Fibroblast of skin of abdomen (primary cell): ENCODE measurements around the gene SNRNP48.

Experiments used
- DNase-seq: peaks from one replicate; pipeline ENCODE4 v3.0.0-alpha.2; 2013

Gene SNRNP48

DNA sequence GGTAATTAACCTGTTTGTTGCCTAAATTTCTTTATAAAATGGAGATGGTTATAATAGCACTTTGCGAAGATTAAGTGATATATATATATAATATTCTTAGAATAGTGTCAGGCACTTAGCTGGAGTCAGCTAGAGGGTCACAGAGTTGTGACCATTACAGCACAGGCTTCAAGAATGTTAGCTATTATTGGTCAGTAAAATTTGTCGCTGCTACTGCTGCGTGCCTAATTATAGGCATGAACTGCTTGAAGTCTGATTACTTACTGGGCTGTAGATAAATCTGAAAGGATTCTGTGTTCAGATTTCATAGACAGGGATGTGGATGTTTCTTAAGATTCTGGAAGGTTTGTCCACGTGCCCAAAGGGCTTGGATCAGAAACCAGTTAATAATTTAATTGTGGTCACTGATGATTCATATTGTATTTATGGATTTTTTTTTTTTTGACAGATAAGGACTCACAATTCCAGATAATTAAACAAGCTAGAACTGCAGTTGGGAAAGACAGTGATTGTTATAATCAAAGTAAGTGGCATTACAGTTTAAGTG, 4.7 kb downstream of the SNRNP48 start:
- DNase-seq: no peak

DNA sequence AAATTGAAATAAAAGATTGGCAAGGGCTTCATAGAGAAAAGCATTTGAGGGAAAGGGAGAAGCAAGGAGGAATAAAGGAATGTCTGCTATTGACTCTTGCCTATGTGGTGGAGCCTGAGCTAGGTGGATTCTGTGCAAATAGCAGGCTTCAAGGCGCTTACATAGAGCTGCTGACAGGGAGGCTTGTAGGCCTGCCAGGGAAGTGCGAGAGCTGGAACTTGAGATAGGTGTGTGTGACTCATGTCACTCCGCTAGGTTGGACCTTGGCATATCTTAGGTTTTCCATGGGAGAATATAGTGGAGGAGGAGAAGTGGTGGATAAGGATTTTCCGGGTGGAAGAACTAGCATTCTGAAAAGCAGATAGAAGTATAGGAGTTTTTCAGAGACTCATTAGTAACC, 14.0 kb downstream of the SNRNP48 start:
- DNase-seq: no peak

DNA sequence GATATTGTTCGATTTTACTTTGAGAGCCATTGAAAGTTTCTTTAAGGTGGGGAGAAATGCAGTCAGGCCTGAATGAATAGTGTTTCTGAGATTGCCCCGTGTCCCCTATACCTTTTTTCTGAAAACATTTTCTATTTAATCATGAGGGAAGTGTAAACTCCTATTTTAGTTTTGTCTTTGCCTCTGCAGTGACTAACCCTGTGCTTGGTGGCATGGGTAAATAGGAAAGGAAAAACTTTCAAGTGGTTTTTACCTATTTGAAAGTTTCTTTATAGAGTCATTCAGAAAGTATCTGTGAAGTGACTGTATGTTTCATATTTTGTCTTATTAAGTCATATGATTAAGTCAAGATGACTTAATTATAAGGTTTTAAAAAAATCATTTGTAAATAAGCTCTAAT, 14.5 kb downstream of the SNRNP48 start:
- no peak for DNase-seq

DNA sequence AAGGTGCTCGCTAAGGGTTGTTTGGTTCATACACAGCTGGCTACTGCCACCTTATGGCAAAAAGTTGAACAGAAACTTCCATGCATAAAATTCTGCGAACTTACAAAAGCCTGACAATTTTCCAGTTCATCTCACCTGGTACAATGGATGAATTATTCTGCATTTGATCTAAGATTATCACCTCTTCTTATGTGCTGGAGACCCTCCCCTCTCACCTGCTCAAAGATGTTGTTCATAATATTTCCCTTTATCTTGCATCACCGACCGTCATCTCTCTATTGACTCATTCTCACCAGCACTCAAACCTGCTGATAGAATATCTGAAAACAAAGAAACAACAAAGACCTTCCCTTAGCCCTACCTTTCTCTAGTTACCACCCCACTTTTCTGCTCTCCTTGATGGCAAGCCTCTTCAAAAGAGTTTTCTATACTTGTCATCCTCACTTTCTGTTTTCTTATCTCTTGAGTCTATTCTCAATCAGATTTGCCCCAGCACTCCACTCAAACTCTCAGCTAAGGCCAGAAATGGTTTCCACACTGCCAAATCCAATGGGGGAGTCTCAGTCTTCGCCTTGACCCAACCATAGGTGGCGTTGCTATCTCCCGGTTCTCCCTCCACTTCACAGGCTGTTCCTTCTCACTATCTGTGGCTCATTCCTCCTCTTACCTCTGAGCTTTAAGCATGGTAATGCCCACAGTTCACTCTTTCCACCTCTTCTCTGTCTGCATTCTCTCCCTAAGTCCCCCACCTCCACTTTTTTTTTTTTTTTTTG, 25.8 kb downstream of the SNRNP48 start:
- DNase-seq: peak; percentile 51

DNA sequence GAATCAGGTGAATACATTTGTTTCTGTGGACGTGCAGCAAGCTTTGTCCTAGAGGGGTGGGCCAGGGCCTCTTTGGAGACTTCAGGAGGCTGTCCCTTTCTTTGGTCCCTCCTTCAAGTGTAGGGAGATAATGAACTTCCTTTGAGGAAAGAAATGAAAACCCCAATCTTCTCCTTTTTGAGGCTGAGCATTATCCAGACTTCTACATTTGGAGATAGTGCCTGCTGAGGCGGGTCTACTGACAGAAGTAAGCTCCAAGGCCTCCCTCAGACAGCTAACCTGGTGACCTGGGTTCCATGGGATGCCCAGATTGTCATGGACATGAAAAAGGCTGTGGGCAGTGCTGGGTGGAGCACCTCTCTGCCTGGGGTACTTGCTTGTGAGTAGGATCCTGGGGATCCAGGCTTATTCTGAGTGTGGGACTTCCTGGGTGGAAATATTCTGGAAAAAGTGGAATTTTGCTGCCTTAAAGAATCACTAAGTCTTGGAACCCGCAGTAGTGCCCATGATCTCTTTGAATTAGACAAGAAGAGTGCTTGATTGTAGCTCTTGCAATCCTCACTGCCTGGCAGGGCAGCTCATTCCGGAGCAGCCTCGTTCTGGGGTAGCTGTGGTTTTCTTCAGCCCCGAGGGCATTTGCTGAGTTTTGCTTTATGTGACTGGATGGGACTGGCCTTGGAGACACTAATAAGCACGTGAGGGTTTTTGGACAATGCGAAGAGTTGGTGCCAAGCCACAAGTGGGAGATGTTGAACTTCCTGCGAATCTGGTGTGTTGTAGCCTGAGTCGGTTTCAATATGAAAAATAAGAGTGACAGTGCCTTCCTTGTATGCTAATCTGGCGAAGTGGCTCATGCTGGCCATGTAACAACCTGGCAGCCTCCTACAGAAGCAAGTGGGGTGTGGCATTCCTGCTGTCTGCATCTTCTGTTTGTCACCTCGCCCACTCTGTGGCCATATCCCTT, 28.1 kb downstream of the SNRNP48 start:
- DNase-seq: peak; percentile 29

DNA sequence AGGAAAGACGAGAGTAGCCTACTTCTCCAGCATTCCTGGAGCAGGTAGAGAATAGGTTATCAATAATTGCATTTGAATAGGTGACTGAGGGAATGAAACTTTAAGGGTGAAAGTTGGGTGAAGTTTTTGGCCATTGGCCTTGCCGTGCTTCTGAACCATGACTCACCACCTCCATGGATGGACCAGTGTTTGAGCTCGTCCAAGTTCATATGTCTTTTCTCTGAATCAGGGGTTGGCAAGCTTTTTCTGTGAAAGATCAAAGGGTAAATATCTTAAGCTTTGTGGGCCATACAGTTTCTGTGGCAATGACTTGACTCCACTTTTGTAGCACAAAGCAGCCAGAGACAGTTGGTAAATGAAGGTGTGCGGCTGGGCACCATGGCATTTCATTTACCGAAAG, 31.8 kb downstream of the SNRNP48 start:
- no peak for DNase-seq

DNA sequence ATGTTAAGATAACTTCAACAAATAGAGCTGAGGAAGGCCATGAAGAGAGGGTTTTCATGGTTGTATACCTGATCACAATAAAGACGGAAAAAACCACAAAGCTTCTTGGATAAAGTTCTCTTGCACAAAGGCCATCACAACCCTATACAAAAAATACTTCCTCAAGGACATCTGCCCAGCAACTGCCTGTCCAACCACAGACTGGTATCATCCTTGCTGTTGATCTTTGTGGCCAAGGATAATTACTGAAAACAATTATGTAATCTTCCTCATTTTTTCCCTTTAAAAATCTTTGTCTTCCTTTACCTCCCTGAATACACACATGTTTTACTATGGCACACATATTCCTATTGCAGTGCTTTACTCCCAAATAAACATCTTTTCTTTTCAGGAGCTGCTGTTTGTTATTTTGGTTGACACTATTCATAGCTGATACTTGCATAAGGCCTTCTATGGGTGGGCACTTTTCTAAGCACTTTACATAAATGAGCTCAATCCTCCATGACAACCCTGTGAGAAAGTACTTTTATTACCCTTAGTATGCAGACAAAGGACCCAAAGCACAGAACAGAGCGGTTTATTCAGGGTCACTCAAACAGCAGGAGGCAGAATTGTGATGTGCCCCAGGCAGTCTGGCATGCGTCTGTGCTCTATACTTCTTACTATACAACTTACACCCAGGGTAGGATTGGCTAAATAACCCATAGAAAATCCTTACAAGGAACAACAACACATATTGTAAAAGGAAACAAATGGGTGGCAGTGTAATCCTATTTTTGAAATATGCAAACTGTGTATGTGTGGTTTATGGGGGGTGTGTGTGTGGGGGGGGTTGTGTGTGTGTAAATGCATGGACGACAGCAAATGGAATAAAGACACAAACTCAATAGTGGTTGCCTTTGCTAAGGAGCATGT, 35.1 kb downstream of the SNRNP48 start:
- no peak for DNase-seq

DNA sequence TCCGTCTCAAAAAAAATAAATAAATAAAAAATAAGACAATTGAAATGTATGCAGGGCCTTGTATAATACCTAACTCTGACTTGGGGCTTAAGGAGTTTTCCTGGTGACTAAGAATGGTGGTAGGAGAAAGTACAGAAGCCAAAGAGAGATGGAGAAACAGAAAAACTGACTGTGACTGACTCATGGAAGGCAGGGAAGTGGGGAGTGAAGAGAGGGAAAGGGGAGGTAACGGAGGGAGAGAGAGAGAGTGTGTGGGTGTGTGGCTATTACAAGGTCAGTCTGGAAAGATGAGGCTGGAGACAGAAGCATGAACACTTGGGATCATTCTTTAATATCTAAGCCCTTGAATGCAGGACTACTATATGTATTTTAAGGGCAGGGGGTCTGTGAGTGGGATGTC, 38.5 kb downstream of the SNRNP48 start:
- DNase-seq: peak; percentile 27

DNA sequence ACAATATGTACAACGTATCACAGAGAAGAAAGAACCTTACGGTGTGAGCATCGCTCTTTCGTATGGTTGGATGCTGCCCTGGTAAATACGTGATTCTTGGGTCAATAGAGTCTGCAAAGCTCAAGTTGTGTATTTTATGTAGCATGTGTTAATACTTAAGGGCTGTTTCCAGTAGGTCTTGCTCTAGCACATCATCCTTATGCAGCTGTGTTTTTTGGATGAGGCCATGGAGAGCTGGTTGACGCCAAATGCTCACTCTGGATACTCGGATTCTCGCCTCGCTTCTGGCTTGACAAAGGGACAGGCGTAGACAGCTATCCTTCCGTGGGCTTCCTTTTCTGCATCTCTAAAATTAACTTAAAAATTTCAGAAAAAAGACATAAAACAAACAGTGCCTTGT, 38.9 kb downstream of the SNRNP48 start:
- no peak for DNase-seq

DNA sequence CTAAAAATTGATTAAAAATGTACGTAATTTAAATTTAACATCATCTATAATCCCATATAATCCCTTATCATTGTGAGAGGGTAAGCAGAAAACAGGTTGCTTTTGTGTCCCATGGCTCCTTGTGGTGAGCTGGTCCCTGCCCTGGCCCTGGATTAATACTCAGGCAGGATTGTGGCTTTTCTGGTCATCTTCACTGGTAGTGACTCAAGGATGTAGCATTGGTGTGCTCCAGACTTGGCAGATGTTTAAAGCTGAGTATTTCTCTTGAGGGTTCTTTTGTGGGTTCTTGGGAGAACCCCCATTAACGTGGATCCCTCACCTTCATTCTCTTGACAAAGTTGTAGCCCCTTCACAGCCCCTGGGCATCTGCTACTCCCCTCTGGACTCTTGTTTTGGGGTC, 39.3 kb downstream of the SNRNP48 start:
- no peak for DNase-seq

DNA sequence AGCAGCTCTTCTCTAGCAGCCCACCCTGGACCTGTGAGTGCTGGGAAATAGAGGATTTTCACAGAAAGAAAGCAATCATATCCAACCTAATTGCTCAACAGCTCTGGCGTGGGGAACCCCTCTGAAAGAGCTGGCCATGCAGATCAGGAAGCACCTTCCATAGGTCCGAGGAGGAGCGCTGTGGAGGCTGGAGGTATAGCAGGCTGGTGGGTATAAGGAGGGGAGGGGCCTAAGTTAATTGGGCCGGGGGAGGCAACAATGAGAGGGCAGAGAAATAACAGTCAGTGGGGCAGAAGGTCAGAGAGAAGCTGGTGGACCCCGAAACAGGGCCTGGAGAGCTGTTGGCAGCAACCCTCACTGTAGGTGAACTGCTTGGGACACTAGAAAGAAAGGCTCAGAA, 40.8 kb downstream of the SNRNP48 start:
- no peak for DNase-seq

DNA sequence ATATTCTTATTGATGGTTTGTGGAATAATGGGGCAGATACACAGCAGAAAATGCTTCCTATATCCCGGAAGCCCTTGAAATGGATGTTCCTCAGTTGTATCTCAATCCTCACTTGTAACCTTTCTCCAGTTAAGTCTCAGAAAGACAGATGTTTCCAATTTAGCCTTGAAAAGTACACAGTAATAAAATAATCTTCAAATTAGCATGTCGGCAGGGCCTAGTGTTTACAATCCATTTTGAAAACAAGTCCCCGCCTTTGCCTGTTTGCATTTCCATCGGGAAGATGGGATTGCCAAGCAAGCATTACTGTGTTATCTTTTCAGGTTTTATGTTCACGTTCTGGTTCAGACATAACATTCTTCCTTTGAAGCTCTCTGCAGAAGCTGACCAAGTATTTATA, 41.5 kb downstream of the SNRNP48 start:
- DNase-seq: no peak

DNA sequence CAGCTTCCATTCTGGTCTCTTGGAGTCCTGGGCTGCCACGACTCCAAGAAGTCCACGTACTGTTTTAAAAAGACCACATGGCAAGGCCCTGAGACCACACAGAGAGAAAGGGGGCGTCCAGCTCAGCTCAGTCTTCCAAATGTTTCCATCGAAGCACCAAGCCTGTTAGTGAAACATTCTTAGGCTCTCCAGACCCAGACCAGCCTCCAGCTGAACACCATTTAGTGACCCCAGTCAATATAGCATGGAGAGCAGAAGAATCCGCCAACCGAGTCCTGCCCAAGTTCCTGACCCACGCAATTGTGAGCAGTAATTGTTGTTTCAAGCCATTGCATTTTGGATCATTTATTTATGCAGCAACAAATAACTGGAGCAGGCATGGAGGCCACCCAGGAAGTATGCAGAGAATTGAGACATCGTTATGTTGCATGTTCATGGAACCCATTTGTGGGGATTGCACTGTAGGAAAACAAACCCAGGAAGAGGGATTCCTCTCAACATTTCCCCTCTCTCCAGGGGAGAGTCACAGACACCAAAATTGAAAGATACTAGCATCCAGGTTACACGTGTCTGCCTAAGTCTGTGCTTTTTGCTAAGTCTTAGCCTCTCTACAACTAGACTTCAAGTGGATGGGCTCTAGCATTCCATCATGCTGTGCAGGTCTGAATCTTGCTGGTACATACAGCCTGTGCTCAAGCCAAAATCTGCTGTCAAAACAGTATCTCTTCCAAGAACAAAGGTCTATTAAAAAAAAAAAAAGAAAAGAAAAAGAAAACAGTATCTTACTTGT, 42.7 kb downstream of the SNRNP48 start:
- DNase-seq: no peak

DNA sequence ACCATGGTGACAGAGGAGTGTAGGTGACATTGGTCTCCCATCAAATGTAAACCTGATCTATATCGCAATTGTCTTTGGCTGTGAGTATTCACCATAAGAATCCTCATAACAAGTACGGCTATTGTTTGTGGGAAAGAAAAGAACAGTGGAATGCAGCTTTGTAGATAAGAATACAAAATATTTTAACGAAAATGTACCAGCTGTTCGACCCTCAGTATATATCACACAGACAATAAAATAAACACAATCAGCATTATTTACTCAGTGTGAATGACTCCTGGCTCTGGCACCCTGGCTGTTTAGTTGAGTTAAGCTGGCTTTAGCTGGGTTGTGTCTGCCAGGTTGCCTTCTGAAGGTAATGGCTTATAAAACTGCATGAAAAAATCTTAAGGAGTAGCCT, 43.4 kb downstream of the SNRNP48 start:
- no peak for DNase-seq

DNA sequence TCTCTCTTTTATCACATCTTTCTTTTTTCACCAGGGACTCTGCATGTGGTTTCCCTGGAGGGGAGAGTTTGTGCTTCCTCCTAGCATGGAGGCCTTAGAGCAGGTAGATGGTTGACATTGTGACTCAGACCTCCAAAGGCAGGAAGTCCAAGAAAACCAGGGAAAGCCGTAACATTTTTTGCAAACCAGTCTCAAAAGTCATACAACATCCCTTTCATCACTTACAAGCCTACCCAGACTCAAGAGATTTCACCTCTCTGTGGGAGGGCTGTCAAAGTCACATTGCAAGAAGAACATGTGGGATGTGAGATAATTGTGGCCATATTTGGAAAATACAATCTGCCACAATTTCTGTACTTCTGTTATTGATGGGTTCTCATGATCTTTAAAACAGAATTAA, 46.2 kb downstream of the SNRNP48 start:
- DNase-seq: peak; percentile 40

DNA sequence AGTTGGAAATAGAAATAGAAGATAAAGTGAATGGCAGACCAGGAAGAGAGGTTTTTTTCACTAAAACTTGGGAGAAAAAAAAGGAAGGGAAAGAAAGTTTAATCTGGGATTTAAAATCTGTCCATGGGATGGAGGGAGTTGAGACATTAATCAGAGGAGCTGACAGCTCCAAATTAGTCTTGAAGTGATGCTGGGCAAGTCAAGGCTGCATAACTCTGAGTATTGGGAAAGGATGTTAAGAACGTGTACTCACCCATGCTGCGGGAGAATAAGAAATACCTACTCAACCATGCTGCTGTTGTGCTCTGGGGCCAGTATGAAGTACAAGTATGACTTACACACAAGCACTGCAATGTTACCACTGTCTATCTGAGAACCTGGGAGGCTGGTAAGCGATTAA, 47.5 kb downstream of the SNRNP48 start:
- DNase-seq: peak; percentile 37

DNA sequence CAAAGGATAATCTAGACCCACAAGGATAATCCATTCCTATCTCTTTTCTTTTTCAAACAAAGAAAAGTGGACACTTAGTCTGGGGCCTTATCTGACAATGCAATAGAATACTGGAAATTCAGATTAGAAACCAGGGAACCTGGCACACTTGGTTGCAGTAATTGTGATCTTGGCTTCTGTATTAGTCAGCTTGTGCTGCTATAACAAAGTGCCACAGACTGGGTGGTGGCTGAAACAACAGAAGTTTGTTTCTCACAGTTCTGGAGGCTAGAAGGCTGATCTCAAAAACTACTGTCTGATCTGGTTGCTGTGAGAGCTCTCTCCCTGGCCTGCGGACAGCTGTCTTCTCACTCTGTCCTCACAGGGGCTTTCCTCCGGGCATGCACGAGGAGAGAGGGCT, 49.4 kb downstream of the SNRNP48 start:
- DNase-seq: no peak

DNA sequence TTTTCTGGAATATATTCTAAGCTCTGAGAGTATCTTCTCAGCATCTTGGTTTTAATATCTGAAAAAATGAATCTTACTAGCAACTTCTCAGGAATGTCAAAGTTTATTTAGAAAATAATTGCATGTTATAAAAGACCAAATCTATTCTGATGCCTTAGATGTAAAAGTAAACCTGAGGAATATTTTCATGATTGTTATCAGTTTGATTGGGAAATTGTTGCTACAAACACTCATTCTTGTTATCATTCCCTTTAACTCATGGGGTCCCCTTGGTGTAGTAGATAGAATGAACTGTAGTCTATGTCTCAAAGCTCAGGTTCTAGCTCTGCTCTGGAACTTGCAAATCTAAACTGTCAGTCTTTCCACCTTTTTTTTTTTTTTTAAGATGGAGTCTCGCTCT, 50.0 kb downstream of the SNRNP48 start:
- DNase-seq: no peak

DNA sequence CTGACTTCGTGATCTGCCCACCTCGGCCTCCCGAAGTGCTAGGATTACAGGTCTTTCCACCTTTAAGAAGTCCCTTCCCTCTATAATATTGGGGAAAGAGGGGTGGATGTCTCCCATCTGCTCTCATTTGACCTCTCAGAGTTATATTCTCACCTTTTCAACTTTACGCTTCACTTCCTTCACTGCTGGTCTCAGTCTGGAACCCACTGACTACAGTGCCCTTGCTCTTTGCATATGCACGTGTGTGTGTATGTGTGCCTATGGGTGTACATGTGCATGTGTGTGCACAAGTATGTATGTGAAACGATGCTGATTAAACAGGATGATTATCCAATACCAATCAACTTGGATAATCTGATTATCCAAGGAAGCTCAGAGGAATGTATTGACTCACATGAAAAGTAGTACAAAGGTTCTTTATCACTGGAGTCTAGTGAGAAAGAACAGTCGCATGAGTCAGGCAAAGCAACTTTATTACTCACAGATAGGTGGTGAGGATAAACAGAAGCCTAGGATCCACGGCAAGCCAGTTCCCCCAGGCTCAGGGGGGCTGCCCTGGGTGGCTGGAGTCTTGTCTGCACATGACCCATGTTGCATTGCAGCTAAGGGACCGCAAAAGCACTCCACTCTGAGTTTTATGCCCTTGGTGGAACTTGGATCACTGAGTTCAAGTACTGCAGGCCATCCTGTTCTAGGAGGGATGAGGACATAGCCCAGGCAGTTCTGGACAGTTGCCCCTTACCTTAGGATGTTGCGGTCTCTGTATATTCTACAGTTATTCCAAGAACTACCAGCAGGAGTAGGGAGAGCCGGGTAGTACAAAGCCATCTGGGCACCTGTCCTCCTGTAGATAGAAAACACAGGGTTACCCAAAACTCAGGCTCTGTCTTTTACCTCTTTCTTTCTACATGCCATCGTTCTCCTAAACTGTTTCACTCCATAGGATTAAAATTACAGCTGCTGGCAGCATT, 50.9 kb downstream of the SNRNP48 start:
- DNase-seq: peak; percentile 70

DNA sequence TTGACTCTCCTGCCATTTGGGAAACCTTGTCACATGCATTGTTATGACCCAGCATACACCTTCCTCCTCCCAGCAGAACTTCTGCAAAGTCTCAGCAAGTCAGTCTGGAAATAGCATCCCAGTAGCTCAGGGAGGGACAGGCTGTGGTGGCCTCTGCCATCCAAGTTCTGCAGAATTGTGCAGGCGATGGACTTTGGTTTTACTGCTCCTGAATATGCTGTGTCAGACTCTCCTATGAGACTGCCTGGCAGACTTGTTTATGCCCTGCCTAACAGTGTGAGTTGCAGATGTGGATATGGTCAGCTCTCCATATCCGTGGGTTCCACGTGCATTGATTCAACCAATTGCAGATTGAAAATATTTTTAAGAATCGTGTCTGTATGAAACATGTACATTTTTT, 52.8 kb downstream of the SNRNP48 start:
- DNase-seq: no peak
